Hepatocyte (in vitro differentiated cells): ENCODE measurements around the gene TGM2. TPM values are rescaled to one million over a fixed set of nuclear protein-coding genes. Genes with fewer than 3 reads are reported as not detected.
A peak's percentile ranks its signal among the peaks of the same experiment; 100 is the strongest.

ENCODE experiments used
- DNase-seq: peaks from one replicate; pipeline ENCODE4 v3.0.0-alpha.2; 2016; ENCODE audit warnings: low spot score
- H2AFZ ChIP-seq: fragments of 200-600 bp; sonication (generic); 2 replicates; pipeline ENCODE4 v1.6.0; 2016; ENCODE audit warnings: antibody characterized with exemption, mild to moderate bottlenecking
- H3K27ac ChIP-seq: fragments of 200-600 bp; sonication (generic); 2 replicates; pipeline ENCODE4 v1.5.1; 2016; ENCODE audit warnings: mild to moderate bottlenecking
- H3K27me3 ChIP-seq: fragments of 200-600 bp; sonication (generic); 2 replicates; pipeline ENCODE4 v1.6.1; 2016
- H3K36me3 ChIP-seq: fragments of 200-600 bp; sonication (generic); replicated peaks from 2 replicates; pipeline ENCODE4 v1.5.1; 2016; ENCODE audit warnings: low read depth; ENCODE audit not compliant: insufficient read depth
- H3K4me1 ChIP-seq: fragments of 200-600 bp; sonication (generic); 2 replicates; pipeline ENCODE4 v1.5.1; 2016; ENCODE audit warnings: mild to moderate bottlenecking, moderate library complexity; ENCODE audit not compliant: insufficient read depth
- H3K4me2 ChIP-seq: fragments of 200-600 bp; sonication (generic); 2 replicates; pipeline ENCODE4 v1.6.0; 2016
- H3K4me3 ChIP-seq: fragments of 200-600 bp; sonication (generic); 2 replicates; pipeline ENCODE4 v1.5.1; 2016; ENCODE audit warnings: mild to moderate bottlenecking
- H3K79me2 ChIP-seq: fragments of 200-600 bp; sonication (generic); 2 replicates; pipeline ENCODE4 v1.6.0; 2017; ENCODE audit warnings: mild to moderate bottlenecking
- H3K9me2 ChIP-seq: fragments of 200-600 bp; sonication (generic); replicated peaks from 2 replicates; pipeline ENCODE4 v1.6.0; 2017; ENCODE audit warnings: mild to moderate bottlenecking; ENCODE audit not compliant: insufficient read depth
- H3K9me3 ChIP-seq: fragments of 200-600 bp; sonication (generic); 2 replicates; pipeline ENCODE4 v1.5.1; 2016; ENCODE audit warnings: low read depth, mild to moderate bottlenecking
- H4K20me1 ChIP-seq: fragments of 200-600 bp; sonication (generic); 2 replicates; pipeline ENCODE4 v1.6.0; 2016; ENCODE audit warnings: mild to moderate bottlenecking; ENCODE audit not compliant: insufficient read depth, poor library complexity, severe bottlenecking
- CTCF ChIP-seq: fragments of 200-600 bp; sonication (generic); IDR thresholded peaks from 2 replicates; pipeline ENCODE4 v1.5.1; 2016; ENCODE audit warnings: antibody characterized with exemption, mild to moderate bottlenecking; ENCODE audit not compliant: poor library complexity
- EZH2 ChIP-seq: fragments of 200-600 bp; sonication (generic); IDR thresholded peaks from 2 replicates; pipeline ENCODE4 v1.6.1; 2016; ENCODE audit warnings: antibody characterized with exemption, mild to moderate bottlenecking, borderline replicate concordance
- EZH2phosphoT487 ChIP-seq: fragments of 200-600 bp; sonication (generic); IDR thresholded peaks from one replicate; pipeline ENCODE4 v1.6.1; 2018; ENCODE audit warnings: antibody characterized with exemption, mild to moderate bottlenecking, low read depth, moderate library complexity; ENCODE audit not compliant: unreplicated experiment, severe bottlenecking
- WGBS: methylation state at CpG from one replicate; pipeline ENCODE4 v1.1.6; 2016; ENCODE audit warnings: low lambda C conversion rate; ENCODE audit errors: missing lambda C conversion rate; 5-methylcytosine and 5-hydroxymethylcytosine counted together
- polyA plus RNA-seq: library from polyadenylated mRNA; unstranded; fragments of >200 nt; fragmentation: Nextera tagmentation; extraction: Ambion mirVana; gene quantifications from 2 replicates; pipeline ENCODE4 v1.2.1, GENCODE V29; 2016
- total RNA-seq: library from RNA; depleted of rRNA; stranded (reverse); fragments of >200 nt; gene quantifications from 2 replicates; pipeline ENCODE4 v1.2.3, GENCODE V29; 2014

The TGM2 gene
- total and polyA plus RNA-seq, 2 experiments from 2014 or later = 85.8 to 133 TPM

GRCh38 chr20:38141889-38142494, 23.1 kb downstream of the TGM2 start:
- no peaks in the 10 kb centered on the region for H3K9me2 ChIP-seq
- H3K4me2 ChIP-seq = no peak overlapping the region
- H3K27me3 ChIP-seq = no peaks in the 10 kb centered on the region
- H3K4me1 ChIP-seq = peaks cover 38% of the 10 kb centered on the region
- H3K4me3 ChIP-seq = no peak overlapping the region
- peak overlapping the region; percentile 99 for H3K27ac ChIP-seq
- no peak for TF ChIP-seq EZH2phosphoT487
- TF ChIP-seq CTCF = no peak
- no peak for TF ChIP-seq EZH2
- no peaks in the 10 kb centered on the region for H4K20me1 ChIP-seq
- H3K36me3 ChIP-seq = no peaks in the 10 kb centered on the region
- no peak for DNase-seq
- 98% methylated on average over 16 of the region's 16 CpGs for WGBS
- H3K9me3 ChIP-seq = no peaks in the 10 kb centered on the region
- H3K79me2 ChIP-seq = no peaks in the 10 kb centered on the region
- H2AFZ ChIP-seq = no peak overlapping the region

GRCh38 chr20:38141204-38141888, 23.7 kb downstream of the TGM2 start:
- Histone ChIP-seq H3K9me3 (no peaks in the 10 kb centered on the region), H3K4me1 (peaks cover 38% of the 10 kb centered on the region), H3K27ac (peak overlapping the region; percentile 99), H4K20me1 (no peaks in the 10 kb centered on the region), H3K27me3 (no peaks in the 10 kb centered on the region), H2AFZ (no peak overlapping the region), H3K9me2 (no peaks in the 10 kb centered on the region), H3K4me3 (no peak overlapping the region), H3K4me2 (no peak overlapping the region), H3K79me2 (no peaks in the 10 kb centered on the region), H3K36me3 (no peaks in the 10 kb centered on the region)
- WGBS = 88% methylated on average over 21 of the region's 23 CpGs
- TF ChIP-seq EZH2phosphoT487 (no peak), EZH2 (no peak), CTCF (no peak)
- DNase-seq = no peak

GRCh38 chr20:38139977-38140753, 24.9 kb downstream of the TGM2 start:
- Histone ChIP-seq H3K9me2 (no peaks in the 10 kb centered on the region), H3K27ac (peak overlapping the region; percentile 30), H3K9me3 (no peaks in the 10 kb centered on the region), H2AFZ (no peak overlapping the region), H4K20me1 (no peaks in the 10 kb centered on the region), H3K4me3 (no peak overlapping the region), H3K27me3 (no peaks in the 10 kb centered on the region), H3K4me2 (no peak overlapping the region), H3K36me3 (no peaks in the 10 kb centered on the region), H3K4me1 (peaks cover 35% of the 10 kb centered on the region), H3K79me2 (no peaks in the 10 kb centered on the region)
- 46% methylated on average over 12 of the region's 12 CpGs for WGBS
- peak; percentile 35 for DNase-seq
- TF ChIP-seq EZH2phosphoT487 = no peak
- TF ChIP-seq EZH2 = no peak
- no peak for TF ChIP-seq CTCF
